ENCODE measurements around the gene TSHZ2.

TSHZ2 gene

DNA sequence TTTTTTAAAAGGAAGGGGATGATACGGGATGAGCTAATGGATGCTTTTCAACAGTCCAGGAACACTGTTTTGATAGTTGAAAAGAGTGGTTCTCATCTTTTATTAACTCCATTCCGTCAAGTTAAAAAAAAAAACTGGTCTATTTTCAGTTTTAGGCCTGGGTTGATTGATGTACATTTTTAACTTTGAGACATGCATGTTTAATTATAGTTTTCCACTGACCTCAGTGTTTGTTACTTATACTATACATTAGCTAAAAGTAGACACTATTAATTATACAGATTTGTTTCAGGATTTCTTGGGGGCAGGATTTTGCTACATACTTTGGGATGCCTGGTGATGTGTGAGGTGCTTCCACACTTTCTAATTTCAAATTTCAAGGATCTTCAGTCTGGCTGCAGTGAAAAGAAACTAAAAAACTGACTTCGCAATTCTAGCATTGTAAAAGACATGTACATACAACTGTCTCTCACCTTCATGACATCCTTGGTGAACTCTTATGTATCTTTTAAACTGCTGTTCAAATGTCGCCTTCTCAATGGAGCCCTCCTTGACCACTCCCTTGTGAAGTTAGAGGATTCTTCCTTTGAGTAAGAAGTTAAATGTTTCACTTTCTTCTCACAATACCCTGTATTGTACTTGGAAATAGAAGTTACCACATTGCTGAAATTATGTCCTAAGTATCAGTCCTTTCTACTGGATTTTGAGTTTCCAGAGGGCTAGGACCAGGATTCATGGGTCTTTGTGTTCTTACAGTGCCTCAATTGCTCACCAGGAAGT lies 101.7 kb downstream of the TSHZ2 start:
- TF ChIP-seq FOXP2 (optimal IDR thresholded peaks at IDR 0.05; ENCODE audit: borderline replicate concordance, extremely low read depth, extremely low read length, insufficient read depth) = no peak
- TF ChIP-seq, protein P1, sequence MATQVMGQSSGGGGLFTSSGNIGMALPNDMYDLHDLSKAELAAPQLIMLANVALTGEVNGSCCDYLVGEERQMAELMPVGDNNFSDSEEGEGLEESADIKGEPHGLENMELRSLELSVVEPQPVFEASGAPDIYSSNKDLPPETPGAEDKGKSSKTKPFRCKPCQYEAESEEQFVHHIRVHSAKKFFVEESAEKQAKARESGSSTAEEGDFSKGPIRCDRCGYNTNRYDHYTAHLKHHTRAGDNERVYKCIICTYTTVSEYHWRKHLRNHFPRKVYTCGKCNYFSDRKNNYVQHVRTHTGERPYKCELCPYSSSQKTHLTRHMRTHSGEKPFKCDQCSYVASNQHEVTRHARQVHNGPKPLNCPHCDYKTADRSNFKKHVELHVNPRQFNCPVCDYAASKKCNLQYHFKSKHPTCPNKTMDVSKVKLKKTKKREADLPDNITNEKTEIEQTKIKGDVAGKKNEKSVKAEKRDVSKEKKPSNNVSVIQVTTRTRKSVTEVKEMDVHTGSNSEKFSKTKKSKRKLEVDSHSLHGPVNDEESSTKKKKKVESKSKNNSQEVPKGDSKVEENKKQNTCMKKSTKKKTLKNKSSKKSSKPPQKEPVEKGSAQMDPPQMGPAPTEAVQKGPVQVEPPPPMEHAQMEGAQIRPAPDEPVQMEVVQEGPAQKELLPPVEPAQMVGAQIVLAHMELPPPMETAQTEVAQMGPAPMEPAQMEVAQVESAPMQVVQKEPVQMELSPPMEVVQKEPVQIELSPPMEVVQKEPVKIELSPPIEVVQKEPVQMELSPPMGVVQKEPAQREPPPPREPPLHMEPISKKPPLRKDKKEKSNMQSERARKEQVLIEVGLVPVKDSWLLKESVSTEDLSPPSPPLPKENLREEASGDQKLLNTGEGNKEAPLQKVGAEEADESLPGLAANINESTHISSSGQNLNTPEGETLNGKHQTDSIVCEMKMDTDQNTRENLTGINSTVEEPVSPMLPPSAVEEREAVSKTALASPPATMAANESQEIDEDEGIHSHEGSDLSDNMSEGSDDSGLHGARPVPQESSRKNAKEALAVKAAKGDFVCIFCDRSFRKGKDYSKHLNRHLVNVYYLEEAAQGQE (IDR thresholded peaks at IDR 0.05; ENCODE audit: insufficient read depth in 1 of 2, low read depth in 2 of 2, low read length in 2 of 2) = no peak
- no peak for TF ChIP-seq SIN3A (IDR thresholded peaks at IDR 0.05; ENCODE audit: borderline replicate concordance, insufficient read depth, low read length)
- TF ChIP-seq POLR2AphosphoS5 (IDR thresholded peaks at IDR 0.05; ENCODE audit: low read depth, low read length) = no peak
- TF ChIP-seq TAF1 (IDR thresholded peaks at IDR 0.05; ENCODE audit: borderline replicate concordance, insufficient read depth, low read length) = no peak

DNA sequence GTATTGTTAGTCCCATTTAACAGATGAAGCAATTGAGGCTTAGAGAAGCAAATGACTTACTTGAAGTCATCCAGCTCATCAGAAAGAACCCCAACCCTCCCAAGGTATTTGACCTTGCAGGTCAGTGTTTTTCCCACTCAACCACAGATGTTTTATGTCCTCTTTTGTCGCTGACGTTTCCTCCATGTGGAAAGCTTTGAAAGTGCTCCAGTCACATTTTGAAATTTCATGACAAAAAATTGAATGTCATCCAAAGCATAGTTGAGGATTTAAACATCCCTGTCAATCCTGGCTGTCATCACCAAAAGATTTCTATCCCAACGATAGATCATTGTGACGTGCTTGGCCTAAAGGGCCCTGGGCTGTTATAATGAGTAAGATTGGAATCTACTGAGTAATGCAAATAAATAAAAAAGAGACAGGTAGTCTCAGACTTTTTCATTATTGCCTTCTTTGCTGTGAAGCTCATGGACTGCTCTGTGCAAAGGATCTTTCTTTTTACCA lies 102.7 kb downstream of the TSHZ2 start:
- no peak for TF ChIP-seq FOXP2 (optimal IDR thresholded peaks at IDR 0.05; ENCODE audit: borderline replicate concordance, extremely low read depth, extremely low read length, insufficient read depth)
- TF ChIP-seq SIN3A (IDR thresholded peaks at IDR 0.05; ENCODE audit: borderline replicate concordance, insufficient read depth, low read length) = no peak
- TF ChIP-seq, protein P1 (IDR thresholded peaks at IDR 0.05; ENCODE audit: insufficient read depth in 1 of 2, low read depth in 2 of 2, low read length in 2 of 2) = no peak
- TF ChIP-seq TAF1 (IDR thresholded peaks at IDR 0.05; ENCODE audit: borderline replicate concordance, insufficient read depth, low read length) = no peak
- TF ChIP-seq POLR2AphosphoS5 (IDR thresholded peaks at IDR 0.05; ENCODE audit: low read depth, low read length) = no peak

DNA sequence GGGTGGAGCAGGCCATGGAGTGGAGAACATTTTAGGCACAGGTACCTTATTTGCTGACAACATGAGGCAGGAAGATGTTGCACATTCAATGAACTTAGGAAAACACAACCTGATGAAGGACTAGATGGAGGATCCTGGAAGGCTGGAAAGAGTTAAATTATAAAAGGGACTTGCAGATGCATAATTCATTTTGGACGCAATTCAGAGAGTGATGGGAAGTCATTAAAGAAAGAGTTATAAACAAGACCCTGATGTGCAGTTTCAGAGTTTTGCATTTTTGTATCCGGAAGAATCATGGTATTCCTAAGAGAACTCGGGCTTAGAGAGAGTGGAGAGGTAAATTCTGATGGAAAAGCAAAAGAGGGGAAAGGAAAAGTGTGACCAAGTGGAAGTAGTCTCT lies 104.5 kb downstream of the TSHZ2 start:
- TF ChIP-seq SIN3A (IDR thresholded peaks at IDR 0.05; ENCODE audit: borderline replicate concordance, insufficient read depth, low read length) (no peak), POLR2AphosphoS5 (IDR thresholded peaks at IDR 0.05; ENCODE audit: low read depth, low read length) (no peak), FOXP2 (optimal IDR thresholded peaks at IDR 0.05; ENCODE audit: borderline replicate concordance, extremely low read depth, extremely low read length, insufficient read depth) (no peak), TAF1 (IDR thresholded peaks at IDR 0.05; ENCODE audit: borderline replicate concordance, insufficient read depth, low read length) (no peak)
- TF ChIP-seq, protein P1 (IDR thresholded peaks at IDR 0.05; ENCODE audit: insufficient read depth in 1 of 2, low read depth in 2 of 2, low read length in 2 of 2) = no peak

DNA sequence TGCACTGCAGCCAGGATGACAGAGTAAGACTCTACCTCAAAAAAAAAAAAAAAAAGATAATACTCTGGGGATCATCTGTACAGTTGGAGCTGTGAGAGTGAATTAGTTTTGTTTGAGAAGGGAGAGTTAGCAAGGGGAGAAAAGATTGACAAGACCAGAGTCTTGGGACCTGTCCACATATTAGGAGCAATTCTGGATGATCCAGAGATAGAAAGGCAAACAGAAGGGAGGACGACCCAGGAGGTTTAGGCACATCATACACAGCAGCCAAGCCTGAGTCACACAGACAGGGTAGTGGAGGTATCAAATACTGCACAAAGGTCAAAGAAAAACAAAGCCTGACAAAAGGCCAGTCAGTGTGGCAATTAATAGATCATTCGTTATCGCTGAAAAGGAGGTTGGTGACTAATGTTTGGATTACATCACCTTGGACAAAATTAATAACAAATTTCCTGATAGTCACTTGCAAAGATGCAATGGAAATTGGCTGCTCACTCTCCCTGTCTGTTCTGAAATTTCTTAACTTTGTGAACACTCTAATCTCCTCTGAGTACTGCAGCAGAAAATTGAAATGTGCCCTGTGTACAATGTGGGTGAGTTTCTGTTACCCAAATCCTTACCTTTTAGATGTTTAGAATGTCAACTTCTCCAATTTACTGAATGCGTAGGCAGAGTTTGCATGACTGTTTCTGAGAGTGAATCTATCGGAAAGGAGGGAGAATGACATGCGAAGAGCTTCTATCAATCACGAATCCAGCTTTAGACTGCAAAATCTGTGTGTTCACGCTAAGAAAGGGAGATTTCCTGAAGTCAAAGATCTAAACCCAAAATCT lies 105.4 kb downstream of the TSHZ2 start:
- no peak for TF ChIP-seq FOXP2 (optimal IDR thresholded peaks at IDR 0.05; ENCODE audit: borderline replicate concordance, extremely low read depth, extremely low read length, insufficient read depth)
- TF ChIP-seq SIN3A (IDR thresholded peaks at IDR 0.05; ENCODE audit: borderline replicate concordance, insufficient read depth, low read length) = no peak
- TF ChIP-seq, protein P1 (IDR thresholded peaks at IDR 0.05; ENCODE audit: insufficient read depth in 1 of 2, low read depth in 2 of 2, low read length in 2 of 2) = no peak
- no peak for TF ChIP-seq TAF1 (IDR thresholded peaks at IDR 0.05; ENCODE audit: borderline replicate concordance, insufficient read depth, low read length)
- no peak for TF ChIP-seq POLR2AphosphoS5 (IDR thresholded peaks at IDR 0.05; ENCODE audit: low read depth, low read length)

All from PFSK-1 (cell line).